Hematopoietic multipotent progenitor cell treated with erythropoietin and hydrocortisone succinate and interleukin-3 and kit ligand, for 17 days (in vitro differentiated cells): Measurements from ENCODE around the gene TTC13.

Source experiments
- DNase-seq: peaks from one replicate; pipeline ENCODE4 v3.0.0-alpha.2; 2015; ENCODE audit warnings: low spot score

Gene TTC13

DNA sequence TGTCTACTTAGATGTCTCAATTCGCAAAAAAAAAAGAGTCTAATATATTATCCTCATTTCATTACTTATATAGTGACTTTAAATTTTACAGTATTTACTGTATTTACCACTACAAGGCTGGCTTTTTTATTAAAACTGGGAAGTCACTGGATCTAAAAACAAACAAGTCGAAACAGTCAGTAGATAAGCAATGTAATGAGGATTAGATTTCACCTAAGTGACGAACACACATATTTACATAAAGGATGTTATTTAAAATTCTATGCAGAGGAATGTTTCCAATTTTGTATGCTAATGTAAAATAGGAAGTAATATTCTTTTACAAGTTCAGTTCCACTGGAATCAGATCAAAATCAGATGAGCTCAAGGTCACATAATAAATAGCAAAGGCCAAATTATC lies 28.3 kb downstream of the TTC13 start:
- no peak for DNase-seq

DNA sequence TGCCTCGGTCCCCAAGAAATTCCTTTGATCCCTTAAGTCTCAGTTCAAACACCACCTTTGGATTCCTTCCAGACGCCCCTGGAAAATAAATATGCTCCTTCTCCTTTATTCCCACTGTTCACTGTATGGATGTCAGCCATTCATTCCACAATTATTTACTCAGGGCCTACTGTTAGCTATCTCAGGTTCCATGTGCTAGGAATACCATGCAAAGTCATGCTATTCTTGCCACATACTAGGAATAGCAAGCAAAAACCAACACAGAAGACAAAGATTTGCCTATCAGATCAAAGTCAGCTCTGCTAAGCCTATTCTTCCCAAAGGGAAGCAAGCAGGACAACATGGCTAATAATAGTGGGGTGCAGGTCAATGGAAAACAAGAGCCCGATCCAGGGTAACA lies 29.8 kb downstream of the TTC13 start:
- DNase-seq = no peak

DNA sequence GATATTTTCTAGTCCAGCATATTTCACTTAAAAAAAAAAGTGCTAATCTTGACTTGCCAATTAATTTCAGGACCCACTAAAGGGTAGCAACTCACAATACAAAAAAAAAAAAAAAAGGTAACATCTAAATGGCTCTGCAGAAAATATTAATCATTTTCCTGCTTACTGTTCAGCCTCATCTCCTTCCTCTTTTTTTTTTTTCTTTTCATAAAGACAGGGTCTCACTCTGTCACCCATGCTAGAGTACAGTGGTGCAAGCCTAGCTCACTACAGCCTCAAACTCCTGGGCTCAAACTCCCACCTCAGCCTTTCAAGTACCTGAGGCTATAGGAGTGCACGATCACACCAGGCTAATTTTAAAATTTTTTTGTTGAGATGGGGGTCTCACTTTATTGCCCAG lies 30.4 kb downstream of the TTC13 start:
- DNase-seq = no peak

DNA sequence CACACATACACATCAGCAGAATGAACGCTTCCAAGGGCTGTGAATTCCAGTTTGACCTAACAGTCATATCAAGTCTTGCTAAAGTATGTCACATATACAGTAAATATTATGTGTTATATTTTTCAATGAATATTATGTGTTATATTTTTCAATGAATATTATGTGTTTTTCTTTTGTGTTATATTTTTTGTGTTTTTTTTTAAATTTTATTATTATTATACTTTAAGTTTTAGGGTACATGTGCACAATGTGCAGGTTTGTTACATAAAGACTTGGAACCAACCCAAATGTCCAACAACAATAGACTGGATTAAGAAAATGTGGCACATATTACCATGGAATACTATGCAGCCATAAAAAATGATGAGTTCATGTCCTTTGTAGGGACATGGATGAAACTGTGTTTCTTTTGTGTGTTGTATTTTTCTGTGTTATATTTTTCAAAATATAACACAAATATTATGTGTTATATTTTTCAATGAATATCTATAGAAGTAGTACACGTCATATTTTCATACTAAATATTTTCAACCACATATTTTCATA lies 35.5 kb downstream of the TTC13 start:
- DNase-seq = no peak

DNA sequence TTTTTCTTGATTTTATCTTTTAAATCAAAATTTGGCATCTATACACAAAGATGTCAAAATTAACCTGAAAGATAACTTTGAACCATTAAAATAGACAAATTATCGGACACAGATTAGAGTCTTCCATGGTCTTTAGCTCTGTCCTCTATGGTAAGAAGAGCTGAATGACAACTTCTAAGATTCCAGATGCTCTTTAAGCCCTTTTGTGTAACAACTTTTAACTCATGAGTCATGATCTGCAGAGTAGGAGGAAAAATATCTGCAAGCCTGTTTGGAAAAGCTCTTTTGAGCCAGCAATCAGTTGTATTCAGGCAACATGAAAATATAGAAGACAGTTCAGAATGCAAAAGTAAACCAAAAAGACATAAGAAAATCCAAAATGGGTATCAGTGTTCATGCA lies 37.8 kb downstream of the TTC13 start:
- no peak for DNase-seq

DNA sequence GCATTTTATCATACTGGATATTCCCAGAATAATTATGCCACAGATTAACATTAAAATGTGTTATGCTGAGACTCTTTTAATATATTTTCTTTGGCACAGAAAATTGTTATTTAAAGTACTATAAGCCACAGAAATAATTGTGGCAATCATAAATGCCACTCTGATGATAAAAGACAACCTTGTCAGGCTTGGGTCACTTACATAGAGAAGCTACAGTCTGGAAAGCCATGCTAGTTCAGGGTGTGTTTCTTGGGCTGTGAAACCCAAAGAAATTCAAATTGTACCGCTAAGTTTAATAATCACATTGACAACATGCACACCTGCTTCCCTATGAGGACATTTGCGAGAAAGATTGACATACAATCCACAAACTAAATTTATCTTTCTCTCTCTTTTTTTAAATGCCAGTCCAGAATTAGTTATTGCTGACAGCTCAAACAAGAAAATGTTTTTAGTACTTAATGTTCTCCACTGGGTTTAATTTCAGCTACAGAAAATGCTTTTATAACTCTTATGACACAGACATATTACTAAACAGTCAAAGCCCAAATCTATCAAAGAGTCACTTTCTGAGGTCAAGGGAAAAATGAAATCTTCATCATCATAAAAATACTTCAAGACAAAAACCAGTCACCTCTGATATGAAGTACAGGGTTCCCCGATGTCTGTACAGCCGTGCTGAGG lies 38.7 kb downstream of the TTC13 start:
- DNase-seq = no peak

DNA sequence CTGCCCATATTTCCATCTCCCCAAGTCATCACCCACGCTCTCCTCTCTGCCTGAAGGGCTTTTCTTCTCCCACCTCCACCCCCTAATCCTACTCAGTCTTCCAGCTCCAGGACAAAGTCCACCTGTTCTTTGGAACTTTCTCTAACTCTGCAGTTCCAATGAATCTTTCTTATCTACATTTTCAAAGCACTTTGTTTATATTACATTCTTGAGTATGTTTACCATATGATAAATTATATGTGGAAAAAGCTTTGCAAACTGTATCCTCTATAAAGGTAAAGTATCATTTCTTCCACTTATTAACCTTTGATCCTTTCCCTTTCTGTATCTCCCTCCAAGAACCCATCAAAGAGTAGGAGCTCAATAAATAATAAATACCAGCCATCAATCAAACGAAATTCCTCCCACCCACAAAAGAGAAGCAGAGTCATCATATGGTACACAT lies 39.7 kb downstream of the TTC13 start:
- DNase-seq = no peak

DNA sequence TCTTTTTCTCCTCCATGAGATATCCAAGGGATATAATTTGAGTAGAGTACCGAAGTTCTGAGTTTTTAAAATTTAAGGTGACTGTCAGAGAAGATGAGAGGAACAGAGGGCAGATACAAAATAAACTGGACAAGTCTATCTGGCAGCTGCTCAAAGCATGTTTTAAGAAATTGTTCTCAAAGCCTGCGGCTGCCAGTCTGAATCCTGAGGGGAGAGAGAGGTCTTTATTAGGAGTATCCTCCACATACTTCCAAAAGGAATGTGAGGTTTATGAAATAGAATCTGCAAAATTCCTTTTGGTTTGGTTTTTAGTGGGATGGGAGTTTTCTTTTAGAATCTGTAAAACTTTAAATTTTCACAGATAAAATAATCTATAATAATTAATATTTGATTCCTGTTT lies 41.3 kb downstream of the TTC13 start:
- no peak for DNase-seq

DNA sequence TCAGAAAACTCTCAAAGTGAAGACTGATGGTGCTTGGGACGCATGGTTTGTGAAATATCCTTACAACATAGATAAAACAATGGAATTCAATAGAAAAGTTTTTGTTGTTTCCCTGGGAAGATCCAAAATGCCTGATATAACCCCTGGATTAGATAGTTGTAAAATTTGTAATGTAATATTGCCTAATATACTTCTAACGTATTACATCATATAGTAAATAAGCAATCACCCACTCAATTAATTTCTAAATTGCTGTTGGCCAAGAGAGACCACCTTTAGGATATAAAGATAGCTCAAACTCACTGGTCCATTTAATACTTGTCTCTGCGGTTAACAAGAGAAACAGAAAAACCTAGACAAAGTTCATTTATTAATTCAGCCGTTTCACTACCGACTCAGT lies 42.2 kb downstream of the TTC13 start:
- DNase-seq = no peak

DNA sequence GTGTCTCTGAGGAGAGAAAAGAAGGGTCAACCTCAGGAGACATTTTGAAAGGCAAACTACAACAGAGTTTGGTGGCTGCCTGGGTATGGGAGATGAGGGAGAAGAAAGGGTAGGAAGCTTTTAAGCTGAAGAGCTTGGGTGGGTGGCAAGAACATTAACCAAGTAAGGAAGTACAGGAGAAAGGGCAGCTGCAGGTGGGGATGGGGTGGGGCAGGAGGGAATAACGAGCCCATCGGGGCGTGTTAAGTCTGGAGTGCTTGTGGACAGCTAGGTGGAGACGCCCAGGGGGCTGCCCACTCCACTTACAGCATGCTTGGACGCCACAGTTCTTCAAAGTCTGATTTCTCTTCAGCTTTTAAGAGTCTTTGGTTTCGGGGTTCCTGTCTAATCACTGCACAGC lies 42.8 kb downstream of the TTC13 start:
- DNase-seq = no peak

DNA sequence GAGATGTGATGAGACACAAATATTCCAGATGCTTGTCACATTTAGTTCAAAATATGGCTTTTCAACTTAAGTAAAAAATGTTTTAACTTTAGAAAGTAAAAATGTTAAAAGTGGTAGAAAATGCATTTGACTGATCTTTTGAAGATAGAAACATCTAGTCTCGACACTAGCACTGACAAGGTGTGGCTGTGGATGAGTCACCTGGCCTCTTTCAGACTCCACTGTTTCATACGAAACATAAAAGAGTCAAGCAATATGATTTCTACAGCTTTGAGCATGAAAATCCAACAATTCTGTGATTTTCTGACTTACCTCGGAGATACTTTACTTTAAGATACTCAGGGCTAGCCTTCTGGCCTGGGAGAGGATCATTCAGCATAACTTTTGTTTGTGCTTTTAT lies 47.7 kb downstream of the TTC13 start:
- DNase-seq = no peak

DNA sequence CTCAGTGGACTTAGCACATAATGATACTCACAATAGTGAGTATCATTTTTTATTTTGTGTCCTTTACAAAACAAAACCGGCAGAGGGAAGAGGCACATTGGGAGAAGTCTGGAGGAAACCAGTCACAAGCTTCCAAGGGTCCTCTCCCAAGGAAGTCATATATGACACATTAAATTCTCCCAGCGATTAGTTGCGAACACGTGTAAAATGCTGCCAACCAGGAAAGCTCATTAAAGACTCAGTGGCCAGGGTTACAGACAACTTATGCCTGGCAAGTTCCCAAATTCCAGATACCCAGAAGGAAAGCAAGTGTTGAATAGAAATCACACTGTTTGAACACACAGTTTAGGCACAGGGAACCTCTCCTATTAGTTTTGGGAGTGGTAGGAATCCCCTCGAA lies 52.5 kb downstream of the TTC13 start:
- no peak for DNase-seq

DNA sequence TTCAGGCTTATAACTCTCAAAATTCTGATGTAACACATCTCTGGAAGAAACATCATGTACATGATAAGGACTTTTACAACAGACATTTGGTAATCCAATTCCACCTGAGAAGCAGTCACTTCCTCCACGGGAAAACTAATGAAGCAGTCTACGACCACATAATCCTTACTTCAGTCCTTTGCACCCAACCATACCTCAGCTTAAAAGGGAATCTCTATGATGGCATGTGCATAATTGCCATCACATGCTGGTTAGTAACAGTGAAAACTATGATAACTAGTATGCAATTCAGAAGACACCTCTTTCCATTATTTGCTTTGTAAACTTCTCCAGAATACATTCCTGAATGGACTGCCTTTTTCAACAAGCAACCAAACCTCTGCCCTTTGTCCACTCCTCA lies 53.1 kb downstream of the TTC13 start:
- no peak for DNase-seq

DNA sequence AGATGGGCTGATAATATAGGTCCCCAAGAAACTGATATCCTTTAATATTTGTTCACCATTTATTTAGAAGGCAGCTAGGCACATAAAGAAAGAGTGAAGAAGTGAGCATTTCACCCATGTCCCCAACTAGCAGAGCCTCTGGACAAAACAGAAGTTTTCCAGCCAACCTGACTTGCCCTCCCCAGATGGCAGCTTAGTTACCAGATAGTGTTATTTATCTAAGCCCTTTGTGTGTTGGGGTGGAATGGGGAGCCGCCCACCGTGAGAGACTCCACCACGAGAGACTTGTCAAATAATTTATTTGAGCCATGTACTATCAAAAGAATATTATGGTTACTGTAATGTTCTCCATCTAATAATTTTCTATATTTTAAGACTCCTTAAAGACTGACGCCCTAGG lies 55.5 kb downstream of the TTC13 start:
- peak; percentile 26 for DNase-seq

DNA sequence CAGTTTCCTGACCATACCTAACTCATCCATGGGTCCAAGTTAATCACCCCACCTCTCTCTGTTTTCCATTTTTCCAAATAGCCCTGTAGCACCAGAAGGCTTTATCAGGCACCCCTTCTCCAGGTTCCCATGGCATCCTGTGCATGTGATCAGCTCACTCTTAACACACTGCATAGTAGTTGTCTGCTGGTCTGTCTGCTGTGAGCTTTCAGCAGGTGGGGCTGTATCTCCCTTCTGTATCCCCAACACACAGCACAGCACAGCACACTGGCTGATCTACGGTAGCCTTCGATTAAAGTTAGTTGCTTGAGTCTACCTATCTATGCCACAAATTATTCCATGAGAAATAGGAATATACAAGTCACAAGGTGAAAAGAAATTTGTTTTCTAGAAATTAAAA lies 56.0 kb downstream of the TTC13 start:
- DNase-seq = peak; percentile 41

DNA sequence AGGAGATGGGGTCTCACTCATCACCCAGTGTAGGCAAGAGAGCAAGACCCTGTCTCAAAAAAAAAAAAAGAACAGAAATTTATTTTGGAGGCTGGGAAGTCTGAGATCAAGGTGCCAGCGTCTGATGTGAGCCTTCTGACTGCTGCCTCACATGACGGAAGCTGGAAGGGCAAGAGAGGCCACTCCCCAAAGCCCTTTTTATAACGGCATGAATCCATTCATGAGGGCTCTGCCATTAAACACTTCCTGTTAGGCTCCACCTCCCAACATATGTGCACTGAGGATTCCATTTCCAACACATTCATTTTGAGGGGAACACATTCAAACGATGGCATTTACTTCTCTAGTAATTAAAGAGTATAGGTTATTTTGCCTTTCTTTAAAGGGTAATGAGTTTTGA lies 59.5 kb downstream of the TTC13 start:
- peak; percentile 14 for DNase-seq

DNA sequence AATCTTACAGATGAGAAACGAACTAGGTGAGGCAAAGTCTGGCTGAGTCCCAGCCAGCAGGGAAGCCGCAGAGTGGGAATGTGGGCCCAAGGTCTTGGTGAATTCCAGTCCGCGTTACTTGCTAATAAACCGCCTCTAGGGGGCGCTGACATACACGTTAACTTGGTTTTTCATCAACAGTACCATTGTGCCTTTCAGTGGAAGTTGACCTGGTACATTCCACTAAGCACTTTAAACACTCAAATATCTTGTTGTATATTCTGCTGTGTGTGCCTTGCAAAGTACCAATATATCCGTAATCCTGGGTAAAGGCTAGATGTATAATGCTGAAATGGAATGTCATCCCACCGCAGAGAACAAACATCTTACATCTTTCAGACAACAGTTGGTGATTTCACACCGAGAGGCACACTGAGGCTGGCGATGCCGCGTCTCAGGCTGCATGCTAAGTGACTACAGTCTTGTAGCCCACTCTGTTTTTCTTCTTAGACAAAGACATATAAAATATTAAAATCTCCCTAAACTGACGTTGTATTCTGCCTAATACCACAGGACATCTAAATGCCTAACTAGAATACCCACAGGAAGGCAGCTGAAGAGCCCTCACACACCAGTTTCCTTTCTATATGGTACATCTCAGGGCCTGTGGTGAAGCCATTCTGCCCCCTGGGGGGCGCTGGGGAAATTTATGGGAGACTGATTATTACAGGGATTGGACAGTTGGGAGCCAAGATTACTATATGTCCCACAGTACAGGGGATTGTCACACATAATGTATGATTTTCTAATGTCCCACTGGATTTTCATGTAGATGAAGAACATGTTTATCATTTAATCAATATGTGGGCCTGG lies 61.2 kb downstream of the TTC13 start:
- peak; percentile 92 for DNase-seq

DNA sequence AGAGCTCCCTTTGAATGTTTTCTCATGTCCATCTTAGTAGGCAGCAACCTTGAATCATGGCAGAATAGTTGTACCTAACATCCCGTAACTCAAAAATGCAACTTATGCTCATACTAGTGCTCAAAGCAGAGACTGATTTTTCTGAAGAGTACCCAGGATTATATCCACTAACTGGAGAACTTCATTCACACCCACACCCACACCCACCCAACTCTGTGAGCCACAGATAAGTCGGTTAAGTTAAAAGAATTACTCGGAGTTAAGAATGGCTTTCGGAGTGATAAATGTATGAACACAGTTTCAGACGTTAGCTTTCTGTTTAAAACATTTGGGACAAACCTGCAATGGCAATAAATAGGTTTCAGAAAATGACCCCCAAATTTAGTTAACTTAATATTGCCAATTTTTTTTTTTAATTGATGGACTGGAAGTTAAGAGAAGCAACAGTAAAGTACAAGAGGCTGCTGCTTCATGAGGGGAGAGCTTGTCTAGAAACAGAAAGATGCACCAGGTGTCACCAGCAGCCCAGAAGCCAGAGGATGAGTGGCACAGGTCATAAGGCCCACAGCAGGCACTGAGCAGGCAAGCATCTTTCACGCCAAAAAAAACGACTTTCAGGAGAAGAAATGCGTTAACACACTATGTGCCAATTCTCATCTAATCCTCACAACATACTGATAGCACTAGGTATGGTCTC lies 61.9 kb downstream of the TTC13 start:
- DNase-seq = peak; percentile 74

DNA sequence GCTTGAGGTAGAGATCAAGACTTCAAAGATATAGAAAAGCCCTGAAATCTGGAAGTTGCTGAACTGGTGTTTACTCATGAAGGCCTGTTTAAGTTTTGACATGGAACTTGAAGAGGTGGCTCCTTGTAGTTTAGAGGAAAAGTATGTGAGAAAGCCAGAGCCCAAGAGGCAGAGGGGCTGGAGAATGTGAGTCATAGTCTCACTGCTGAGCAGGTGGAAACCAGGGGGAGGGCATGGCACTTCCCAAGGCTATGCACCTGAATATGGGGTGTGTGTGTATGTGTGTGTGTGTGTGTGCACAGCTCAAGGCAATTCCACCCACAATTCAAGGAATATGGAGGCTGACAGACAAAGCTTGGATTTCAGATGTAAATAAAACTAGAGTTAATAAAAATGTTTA lies 63.6 kb downstream of the TTC13 start:
- peak; percentile 28 for DNase-seq

DNA sequence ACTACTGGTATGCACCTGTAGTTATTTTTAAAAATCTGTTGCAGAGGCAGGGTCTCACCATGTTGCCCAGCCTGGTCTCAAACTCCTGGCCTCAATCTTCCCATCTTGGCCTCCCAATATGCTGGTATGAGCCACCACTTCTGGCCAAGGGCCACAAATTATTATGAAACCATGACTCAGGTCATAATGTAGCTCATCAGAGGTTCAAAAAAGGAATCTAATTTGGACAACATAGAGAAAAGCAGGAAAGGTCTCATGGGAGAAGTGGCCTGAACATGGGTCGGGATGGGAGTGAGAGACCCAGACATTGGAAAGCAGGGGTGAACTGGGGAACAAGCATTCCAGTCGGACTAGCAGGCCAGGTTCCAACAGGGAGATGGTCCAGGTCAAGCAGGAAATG lies 65.2 kb downstream of the TTC13 start:
- no peak for DNase-seq

DNA sequence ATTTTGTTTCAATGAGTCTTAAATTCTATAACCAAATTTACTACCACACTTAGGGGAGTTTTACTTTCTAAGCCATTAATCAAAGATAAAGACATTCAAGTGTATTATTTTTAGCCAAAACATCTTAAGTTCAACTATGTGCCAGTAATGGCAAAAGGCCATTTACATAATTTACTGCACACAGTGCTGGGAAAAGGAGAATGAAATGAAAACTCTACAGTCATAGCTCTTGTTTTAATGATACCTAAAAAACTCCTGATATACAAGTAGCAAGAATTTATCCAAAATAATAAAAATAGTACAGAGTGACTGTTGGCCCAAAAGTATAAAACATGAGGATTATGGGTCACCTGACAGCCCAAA lies 67.9 kb downstream of the TTC13 start:
- DNase-seq = no peak

DNA sequence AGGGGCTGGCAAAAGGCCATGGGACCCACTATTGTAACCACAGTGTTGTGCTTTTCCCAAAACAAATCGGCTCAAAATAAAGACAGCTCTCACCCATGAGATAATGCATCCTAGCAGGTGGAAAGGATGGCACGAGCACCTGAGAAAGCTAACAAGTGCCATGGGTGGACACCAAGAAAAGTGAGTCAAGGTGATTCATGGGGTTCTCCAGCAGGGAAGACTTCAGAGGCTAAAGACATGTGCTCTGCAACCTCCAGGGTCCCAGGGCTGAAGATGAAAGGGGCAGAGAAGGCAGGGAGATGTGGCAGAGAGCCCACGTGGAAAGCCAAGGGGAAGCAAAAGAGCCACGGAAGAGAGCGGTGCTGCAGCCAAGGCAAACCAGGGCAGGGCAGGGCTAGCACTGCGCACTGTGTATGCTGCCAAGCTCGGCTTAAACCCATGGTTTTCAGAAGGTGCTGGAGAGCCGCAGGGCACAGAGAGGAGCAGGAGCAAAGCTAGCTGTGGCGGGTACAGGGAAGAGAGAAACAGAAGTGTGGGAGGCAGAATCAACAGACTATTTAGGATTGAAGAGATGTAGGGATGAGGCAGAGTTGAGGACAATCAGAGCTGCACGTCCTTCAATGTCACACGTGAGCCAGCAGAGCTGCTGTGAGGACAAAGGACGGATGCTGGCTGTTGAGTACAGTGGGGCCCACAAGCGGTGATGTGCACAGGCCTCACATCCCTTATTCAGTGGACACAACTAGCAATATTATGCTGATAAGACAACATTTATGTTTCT lies 68.5 kb downstream of the TTC13 start:
- DNase-seq = no peak
